ENCODE data around the gene LYRM4.
A peak's percentile ranks its signal among the peaks of the same experiment; 100 is the strongest.

Gene LYRM4

DNA sequence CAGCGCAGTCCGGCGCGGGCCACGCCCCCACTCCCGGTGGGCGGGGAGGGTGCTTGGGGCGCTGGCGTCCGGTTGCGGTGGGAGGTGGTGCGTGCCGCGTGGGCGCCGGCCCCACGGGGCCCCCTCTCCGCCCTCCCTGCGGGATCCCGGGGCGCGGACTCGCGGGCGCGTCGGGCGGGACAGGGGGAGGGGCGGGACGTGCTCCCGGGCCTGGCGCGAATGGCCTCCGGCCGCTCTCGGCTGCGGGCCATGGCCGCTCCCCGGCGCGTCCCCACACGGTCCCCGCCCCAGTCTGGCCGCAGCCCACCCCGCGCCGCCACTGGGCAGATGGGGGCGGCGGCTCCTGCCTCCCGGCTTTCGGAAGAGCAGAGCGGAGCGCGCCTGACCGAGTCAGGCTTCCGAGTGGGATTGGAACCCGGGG lies 176.4 kb downstream of the LYRM4 start:
- TF ChIP-seq JUND (IDR thresholded peaks at IDR 0.05; ENCODE audit: low read depth): no peak
- in situ Hi-C loops (cut with HindIII; ENCODE audit: low pct_unique_long_range_greater_than_20kb, low sequenced_read_pairs): no loop called here
- DNase-seq (ENCODE audit: low read depth in 1 of 2, low spot score in 1 of 2): no peak

DNA sequence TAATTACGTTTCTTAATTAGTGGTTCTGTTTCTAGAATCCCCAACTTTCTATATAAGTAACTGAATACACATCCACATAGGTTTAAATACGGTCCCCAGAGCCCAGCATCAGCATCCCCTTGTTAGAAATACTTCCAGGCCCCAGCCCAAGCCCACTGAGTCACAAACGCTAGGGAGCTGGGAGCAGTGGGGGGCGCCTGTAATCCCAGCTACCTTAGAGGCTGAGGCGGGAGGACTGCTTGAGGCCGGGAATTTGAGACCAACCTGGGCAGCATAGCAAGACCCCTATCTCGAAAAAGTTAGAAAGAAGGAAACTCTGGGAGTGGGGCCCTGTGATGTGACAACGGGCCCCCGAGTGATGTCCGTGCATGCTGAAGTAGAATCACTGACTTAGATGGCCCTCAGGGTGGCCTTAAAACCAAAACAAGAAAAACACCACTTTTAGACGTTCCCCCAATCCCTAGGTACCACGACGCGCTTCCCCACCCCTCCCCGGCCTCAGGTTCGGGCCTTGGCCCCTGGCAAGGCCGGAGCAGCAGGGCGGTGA lies 176.9 kb downstream of the LYRM4 start:
- no peak for DNase-seq (ENCODE audit: low read depth in 1 of 2, low spot score in 1 of 2)
- no peak for TF ChIP-seq JUND (IDR thresholded peaks at IDR 0.05; ENCODE audit: low read depth)
- in situ Hi-C loops (cut with HindIII; ENCODE audit: low pct_unique_long_range_greater_than_20kb, low sequenced_read_pairs): no loop called here

DNA sequence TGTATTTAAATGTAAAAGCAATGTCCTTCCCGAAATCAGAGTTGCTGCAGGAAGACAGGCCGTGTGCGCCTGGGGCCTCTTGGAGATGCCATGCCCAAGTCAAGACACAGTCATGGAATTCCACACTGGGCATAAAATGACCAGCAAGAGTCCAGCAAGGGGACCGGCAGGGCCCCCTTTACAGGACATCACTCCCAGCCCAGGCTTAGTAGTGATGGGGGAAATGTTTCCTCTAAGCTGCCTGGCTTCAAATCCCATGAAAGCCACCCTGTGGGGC lies 177.5 kb downstream of the LYRM4 start:
- in situ Hi-C loops (cut with HindIII; ENCODE audit: low pct_unique_long_range_greater_than_20kb, low sequenced_read_pairs): no loop called here
- no peak for TF ChIP-seq JUND (IDR thresholded peaks at IDR 0.05; ENCODE audit: low read depth)
- DNase-seq (ENCODE audit: low read depth in 1 of 2, low spot score in 1 of 2): no peak

DNA sequence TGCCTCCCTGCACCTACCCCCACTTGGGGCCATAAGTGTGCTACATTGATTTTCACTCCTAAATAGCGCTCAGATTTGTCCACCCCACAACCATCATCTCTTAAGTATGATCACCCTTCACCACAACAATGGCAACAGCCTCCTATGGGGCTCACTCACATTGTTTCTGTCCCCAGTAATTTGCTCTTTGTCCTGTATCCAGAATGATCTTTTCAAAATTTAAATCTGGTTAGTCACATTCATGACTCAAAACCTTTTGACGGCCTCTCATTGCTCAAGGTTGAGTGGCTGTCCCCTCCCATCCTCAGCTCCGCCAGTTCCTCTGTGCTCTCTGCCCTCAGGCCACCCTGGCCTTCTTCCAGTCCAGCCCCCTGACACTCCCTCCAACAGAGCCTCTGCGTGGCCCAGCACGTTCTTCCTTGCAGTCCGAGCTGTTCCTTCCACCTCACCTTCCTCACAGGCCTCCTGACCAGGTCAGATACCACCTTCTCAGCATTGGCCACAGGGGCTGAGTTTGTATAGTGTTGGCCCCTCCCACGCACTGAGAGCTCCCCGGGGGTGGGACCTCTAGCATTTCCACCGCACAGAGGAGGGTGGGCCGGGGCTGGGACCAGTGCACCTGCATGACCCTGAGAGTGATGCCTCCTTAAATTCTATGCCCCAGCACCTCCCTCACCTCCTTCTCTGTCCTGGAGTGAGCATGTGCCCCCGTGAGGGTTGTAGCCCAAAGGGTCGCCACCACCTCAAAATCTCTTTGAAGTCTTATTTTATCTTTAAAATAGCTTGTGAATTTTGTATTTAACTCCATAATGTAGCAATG lies 178.1 kb downstream of the LYRM4 start:
- DNase-seq (ENCODE audit: low read depth in 1 of 2, low spot score in 1 of 2): no peak
- in situ Hi-C loops (cut with HindIII; ENCODE audit: low pct_unique_long_range_greater_than_20kb, low sequenced_read_pairs): no loop called here
- no peak for TF ChIP-seq JUND (IDR thresholded peaks at IDR 0.05; ENCODE audit: low read depth)

DNA sequence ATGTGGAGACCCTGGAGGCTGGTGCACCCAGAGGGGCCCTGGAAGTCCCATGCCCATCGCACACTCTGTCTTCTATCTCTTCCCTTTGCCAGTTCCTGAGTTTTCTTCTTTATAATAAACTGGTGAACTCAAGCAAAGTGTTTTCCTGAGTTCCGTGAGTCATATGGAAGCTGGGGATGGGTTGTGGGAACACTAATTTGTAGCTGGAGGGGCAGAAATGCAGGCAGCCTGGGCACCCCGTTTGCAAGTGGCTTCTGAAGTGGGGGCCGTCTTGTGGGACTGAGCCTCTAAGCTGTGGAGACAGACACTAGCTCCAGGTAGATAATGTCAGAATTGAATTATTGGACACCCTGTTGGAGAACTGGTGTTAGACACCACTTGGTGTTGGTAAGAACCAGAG lies 178.8 kb downstream of the LYRM4 start:
- in situ Hi-C loops (cut with HindIII; ENCODE audit: low pct_unique_long_range_greater_than_20kb, low sequenced_read_pairs): no loop called here
- DNase-seq (ENCODE audit: low read depth in 1 of 2, low spot score in 1 of 2): no peak
- no peak for TF ChIP-seq JUND (IDR thresholded peaks at IDR 0.05; ENCODE audit: low read depth)

DNA sequence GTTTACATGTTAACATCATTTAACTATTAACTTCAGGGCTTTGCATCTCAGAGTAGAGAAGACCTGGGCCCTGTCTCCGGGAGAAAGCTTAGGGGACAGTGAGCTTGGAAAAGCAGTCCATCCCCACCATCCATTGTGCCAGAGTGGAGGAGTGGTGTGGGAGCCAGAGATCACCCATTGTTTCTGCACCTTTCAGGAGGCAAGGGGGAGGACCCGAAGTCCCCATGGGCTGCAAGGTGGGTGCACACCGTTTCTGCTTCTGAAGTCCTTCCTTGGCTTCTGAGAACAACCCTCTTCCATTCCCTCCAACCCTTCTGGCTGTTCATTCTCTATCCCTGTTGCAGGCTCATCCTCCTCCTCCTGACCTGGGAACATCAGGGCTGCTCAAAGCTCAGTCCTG lies 179.6 kb downstream of the LYRM4 start:
- TF ChIP-seq JUND (IDR thresholded peaks at IDR 0.05; ENCODE audit: low read depth): no peak
- no peak for DNase-seq (ENCODE audit: low read depth in 1 of 2, low spot score in 1 of 2)
- in situ Hi-C loops (cut with HindIII; ENCODE audit: low pct_unique_long_range_greater_than_20kb, low sequenced_read_pairs): no loop called here

DNA sequence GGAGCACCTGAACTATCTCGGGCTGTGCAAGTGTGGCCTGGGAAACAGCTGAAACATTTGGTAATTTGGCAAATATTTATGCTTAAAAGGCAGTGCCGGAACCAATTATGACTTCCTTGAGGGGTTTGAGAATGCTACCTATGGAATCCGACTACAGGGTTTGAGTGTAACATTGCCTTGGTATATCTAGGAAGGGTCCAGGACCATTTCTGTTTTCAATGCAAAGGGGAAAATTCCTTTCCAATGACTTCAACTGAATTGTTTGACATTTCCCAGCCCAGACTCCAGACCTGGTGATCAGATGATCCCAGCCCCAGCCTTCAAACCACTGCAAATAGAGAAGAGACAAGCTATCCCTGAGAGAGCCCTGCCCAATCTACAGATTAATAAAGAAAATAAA lies 180.2 kb downstream of the LYRM4 start:
- no peak for DNase-seq (ENCODE audit: low read depth in 1 of 2, low spot score in 1 of 2)
- TF ChIP-seq JUND (IDR thresholded peaks at IDR 0.05; ENCODE audit: low read depth): no peak
- in situ Hi-C loops (cut with HindIII; ENCODE audit: low pct_unique_long_range_greater_than_20kb, low sequenced_read_pairs): no loop called here

DNA sequence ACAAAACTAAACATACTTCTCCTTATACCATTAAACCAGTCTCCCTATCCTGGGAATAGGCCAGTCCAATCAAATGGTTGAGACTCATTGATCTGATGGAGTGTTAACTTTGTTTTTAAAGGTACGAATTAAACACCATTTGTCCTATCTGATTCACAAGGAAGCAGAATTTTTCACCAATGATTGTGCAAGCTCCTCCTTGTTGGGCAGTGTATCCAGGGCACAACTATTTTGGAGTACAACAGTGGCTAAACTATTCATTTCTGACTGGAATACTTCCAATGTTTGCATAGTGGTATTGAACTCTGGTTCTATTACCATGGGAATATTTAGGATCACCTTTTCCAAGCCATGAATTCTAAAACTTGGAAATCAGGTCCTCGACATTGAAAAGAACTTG lies 181.1 kb downstream of the LYRM4 start:
- no peak for DNase-seq (ENCODE audit: low read depth in 1 of 2, low spot score in 1 of 2)
- in situ Hi-C loops (cut with HindIII; ENCODE audit: low pct_unique_long_range_greater_than_20kb, low sequenced_read_pairs): no loop called here
- TF ChIP-seq JUND (IDR thresholded peaks at IDR 0.05; ENCODE audit: low read depth): no peak

DNA sequence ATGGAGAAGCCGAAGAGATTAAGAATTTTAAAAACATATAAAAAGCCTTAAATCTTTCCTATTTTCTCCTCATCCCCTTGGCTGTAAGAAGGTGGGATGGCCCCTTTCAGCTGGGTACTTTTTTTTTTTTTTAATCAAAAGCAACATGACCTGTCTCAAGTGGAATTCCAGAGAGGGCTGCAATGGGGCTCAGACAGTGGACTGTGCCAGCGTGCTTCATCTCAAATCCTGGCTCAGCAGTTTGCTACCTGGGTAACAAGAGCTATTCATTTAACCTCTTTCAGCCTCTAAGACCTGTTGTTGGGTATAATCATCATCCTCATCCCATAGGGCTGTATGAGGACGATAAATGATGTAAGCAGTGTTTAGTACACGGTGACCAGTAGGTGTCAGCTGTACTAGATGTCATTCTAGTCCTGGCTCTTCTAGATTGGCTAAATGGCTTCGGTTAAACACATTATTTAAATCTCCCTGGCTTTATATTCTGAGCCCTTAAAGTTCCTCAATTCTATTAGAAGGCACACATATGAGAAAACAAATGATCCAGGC lies 182.6 kb downstream of the LYRM4 start:
- TF ChIP-seq JUND (IDR thresholded peaks at IDR 0.05; ENCODE audit: low read depth): no peak
- in situ Hi-C loops (cut with HindIII; ENCODE audit: low pct_unique_long_range_greater_than_20kb, low sequenced_read_pairs): no loop called here

DNA sequence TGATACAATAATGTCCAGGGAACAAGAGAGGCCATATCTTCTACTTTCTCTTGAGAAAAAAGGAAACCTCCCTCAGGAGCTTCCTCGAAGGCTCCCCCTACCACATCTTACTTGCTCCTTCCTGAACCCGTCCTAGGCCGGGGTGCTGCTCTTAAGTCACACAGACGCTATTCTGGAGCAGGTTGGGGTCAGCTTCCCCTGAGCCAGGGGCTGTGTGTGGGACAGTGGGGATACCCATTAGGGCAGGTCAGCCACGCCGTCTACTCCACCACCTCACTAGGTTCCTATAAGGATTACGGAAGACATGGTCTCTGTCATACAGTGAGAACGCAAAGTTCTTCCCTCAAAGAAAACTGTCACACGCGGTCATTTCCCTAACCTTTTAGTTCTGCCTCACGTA lies 183.8 kb downstream of the LYRM4 start:
- TF ChIP-seq JUND (IDR thresholded peaks at IDR 0.05; ENCODE audit: low read depth): no peak
- in situ Hi-C loops (cut with HindIII; ENCODE audit: low pct_unique_long_range_greater_than_20kb, low sequenced_read_pairs): no loop called here

More for the DNA sequence above, 182.6 kb downstream of the LYRM4 start:
- DNase-seq (ENCODE audit: low read depth in 1 of 2, low spot score in 1 of 2): peak; percentile 54 to 56

DNA sequence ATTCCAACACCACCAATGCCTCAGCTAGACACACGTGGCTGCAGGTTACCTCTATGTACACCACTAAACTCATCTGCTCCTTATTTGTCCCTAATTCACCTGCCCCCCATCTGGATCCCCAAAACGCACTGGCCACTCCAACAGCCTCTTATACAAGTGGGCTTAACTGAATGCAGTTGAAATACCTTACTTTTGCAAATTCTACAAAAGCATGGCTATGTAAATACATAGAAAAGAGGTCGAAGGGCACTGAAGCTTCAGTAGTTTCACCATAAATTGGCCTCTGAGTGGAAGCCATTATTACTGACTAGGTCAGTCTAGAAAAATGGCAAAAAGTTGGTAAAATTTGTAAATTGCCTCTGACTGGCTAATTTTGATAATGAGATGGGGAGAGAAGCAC lies 186.8 kb downstream of the LYRM4 start:
- in situ Hi-C loops (cut with HindIII; ENCODE audit: low pct_unique_long_range_greater_than_20kb, low sequenced_read_pairs): no loop called here
- TF ChIP-seq JUND (IDR thresholded peaks at IDR 0.05; ENCODE audit: low read depth): no peak
- no peak for DNase-seq (ENCODE audit: low read depth in 1 of 2, low spot score in 1 of 2)

More for the DNA sequence above, 183.8 kb downstream of the LYRM4 start:
- DNase-seq (ENCODE audit: low read depth in 1 of 2, low spot score in 1 of 2): no peak

DNA sequence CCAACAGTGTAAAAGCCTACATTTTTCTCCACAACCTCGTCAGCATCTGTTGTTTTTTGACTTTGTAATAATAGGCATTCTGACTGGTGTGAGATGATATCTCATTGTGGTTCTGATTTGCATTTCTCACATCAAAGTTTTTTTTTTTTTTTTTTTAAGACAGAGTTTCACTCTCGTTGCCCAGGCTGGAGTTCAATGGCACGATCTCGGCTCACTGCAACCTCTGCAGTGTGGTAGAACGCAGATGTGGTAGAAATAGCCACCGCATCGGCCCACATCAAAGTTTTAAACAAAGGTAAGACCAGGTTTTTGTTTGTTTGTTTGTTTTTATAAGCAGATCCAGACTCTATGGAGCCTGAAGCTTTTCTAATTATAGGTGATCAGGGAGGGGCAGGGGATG lies 188.3 kb downstream of the LYRM4 start:
- in situ Hi-C loops (cut with HindIII; ENCODE audit: low pct_unique_long_range_greater_than_20kb, low sequenced_read_pairs): no loop called here
- TF ChIP-seq JUND (IDR thresholded peaks at IDR 0.05; ENCODE audit: low read depth): no peak
- DNase-seq (ENCODE audit: low read depth in 1 of 2, low spot score in 1 of 2): no peak

DNA sequence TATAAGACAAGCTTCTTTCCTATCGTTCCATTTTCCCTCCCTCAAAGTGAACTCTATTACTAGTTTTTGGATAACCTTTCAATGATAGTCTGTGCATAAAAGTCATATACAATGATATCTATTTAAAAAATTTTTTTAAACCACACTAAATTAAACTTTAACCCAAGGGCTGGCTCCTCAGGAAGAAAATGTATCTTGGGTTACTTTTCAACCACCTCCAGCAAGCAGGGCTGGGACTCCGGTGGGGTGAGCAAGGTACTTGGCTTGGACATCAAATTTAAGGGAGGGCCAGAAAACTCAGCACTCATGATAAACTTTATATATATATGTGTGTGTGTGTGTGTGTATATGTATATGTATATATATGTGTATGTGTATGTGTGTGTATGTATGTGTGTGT lies 189.5 kb downstream of the LYRM4 start:
- DNase-seq (ENCODE audit: low read depth in 1 of 2, low spot score in 1 of 2): no peak
- in situ Hi-C loops (cut with HindIII; ENCODE audit: low pct_unique_long_range_greater_than_20kb, low sequenced_read_pairs): no loop called here
- TF ChIP-seq JUND (IDR thresholded peaks at IDR 0.05; ENCODE audit: low read depth): no peak
